ENCODE data around the gene INPP5D.

GRCh38 chr2:233202531-233202944, 142.4 kb downstream of the INPP5D start:
- no peak for TF ChIP-seq CTCF (IDR thresholded peaks at IDR 0.05)
- TF ChIP-seq POLR2A (IDR thresholded peaks at IDR 0.05): no peak
